H9 (cell line): ENCODE measurements around the gene MGME1. TPM values are rescaled to one million over a fixed set of nuclear protein-coding genes. Genes with fewer than 3 reads are reported as not detected.
A peak's percentile ranks its signal among the peaks of the same experiment; 100 is the strongest.

Experiments
- DNase-seq: peaks from one replicate; pipeline ENCODE4 v3.0.0-alpha.2; 2017
- H2AFZ ChIP-seq: one replicate; pipeline ENCODE4 v1.6.1; 2013; ENCODE audit warnings: mild to moderate bottlenecking, low read length, control low read depth, moderate library complexity
- H2AK5ac ChIP-seq: 2 replicates; pipeline ENCODE4 v1.6.1; 2013; ENCODE audit warnings: low read length, control low read depth, mixed read lengths; ENCODE audit not compliant: insufficient read length
- H2BK120ac ChIP-seq: one replicate; pipeline ENCODE4 v1.6.1; 2013; ENCODE audit warnings: low read depth, mild to moderate bottlenecking, low read length, control low read depth, inconsistent platforms; ENCODE audit not compliant: poor library complexity, severe bottlenecking
- H2BK12ac ChIP-seq: 2 replicates; pipeline ENCODE4 v1.6.1; 2013; ENCODE audit warnings: low read length, control low read depth, mixed read lengths, low read depth; ENCODE audit not compliant: insufficient read length
- H2BK15ac ChIP-seq: 2 replicates; pipeline ENCODE4 v1.6.1; 2013; ENCODE audit warnings: low read depth, low read length, control low read depth
- H2BK20ac ChIP-seq: one replicate; pipeline ENCODE4 v1.6.1; 2013; ENCODE audit warnings: low read depth, mild to moderate bottlenecking, low read length, control low read depth, inconsistent platforms; ENCODE audit not compliant: poor library complexity, severe bottlenecking
- H2BK5ac ChIP-seq: 2 replicates; pipeline ENCODE4 v1.6.1; 2013; ENCODE audit warnings: low read length, control low read depth, mixed read lengths; ENCODE audit not compliant: insufficient read length
- H3K14ac ChIP-seq: 2 replicates; pipeline ENCODE4 v1.6.1; 2013; ENCODE audit warnings: low read length, control low read depth; ENCODE audit not compliant: insufficient read depth
- H3K18ac ChIP-seq: 2 replicates; pipeline ENCODE4 v1.6.1; 2013; ENCODE audit warnings: low read depth, mild to moderate bottlenecking, mixed read lengths, low read length, control low read depth; ENCODE audit not compliant: insufficient read length
- H3K23ac ChIP-seq: 2 replicates; pipeline ENCODE4 v1.6.1; 2013; ENCODE audit warnings: low read length, control low read depth, mixed read lengths, low read depth; ENCODE audit not compliant: insufficient read length
- H3K23me2 ChIP-seq: 2 replicates; pipeline ENCODE4 v1.6.1; 2013; ENCODE audit warnings: low read depth, mild to moderate bottlenecking, mixed read lengths, low read length, control low read depth; ENCODE audit not compliant: insufficient read length, poor library complexity, severe bottlenecking
- H3K27ac ChIP-seq: 2 replicates; pipeline ENCODE4 v1.5.1; 2013; ENCODE audit warnings: low read length, control low read depth, mixed read lengths, low read depth; ENCODE audit not compliant: insufficient read length
- H3K27me3 ChIP-seq: 2 replicates; pipeline ENCODE4 v1.6.1; 2013; ENCODE audit warnings: low read length, control low read depth, inconsistent platforms; ENCODE audit not compliant: insufficient read depth
- H3K4ac ChIP-seq: 2 replicates; pipeline ENCODE4 v1.6.1; 2013; ENCODE audit warnings: low read depth, mild to moderate bottlenecking, control low read depth, inconsistent platforms, low read length, moderate library complexity
- H3K4me1 ChIP-seq: 2 replicates; pipeline ENCODE4 v1.6.1; 2013; ENCODE audit warnings: low read length, control low read depth, inconsistent platforms; ENCODE audit not compliant: insufficient read depth
- H3K4me2 ChIP-seq: 2 replicates; pipeline ENCODE4 v1.6.1; 2013; ENCODE audit warnings: low read length, control low read depth, mixed read lengths; ENCODE audit not compliant: insufficient read length, insufficient read depth
- H3K56ac ChIP-seq: 2 replicates; pipeline ENCODE4 v1.6.1; 2013; ENCODE audit warnings: low read depth, mild to moderate bottlenecking, mixed read lengths, low read length, control low read depth; ENCODE audit not compliant: insufficient read length
- H3K79me1 ChIP-seq: 2 replicates; pipeline ENCODE4 v1.6.1; 2013; ENCODE audit warnings: low read depth, mild to moderate bottlenecking, moderate library complexity, low read length, control low read depth, inconsistent platforms; ENCODE audit not compliant: insufficient read depth, poor library complexity, severe bottlenecking
- H3K79me2 ChIP-seq: 2 replicates; pipeline ENCODE4 v1.6.1; 2013; ENCODE audit warnings: low read length, control low read depth, inconsistent platforms; ENCODE audit not compliant: insufficient read depth
- H3K9ac ChIP-seq: 2 replicates; pipeline ENCODE4 v1.6.1; 2013; ENCODE audit warnings: low read length, control low read depth, mixed read lengths; ENCODE audit not compliant: insufficient read length; ENCODE audit errors: extremely low read depth
- H3K9me3 ChIP-seq: one replicate; pipeline ENCODE4 v1.6.1; 2013; ENCODE audit warnings: low read depth, low read length, inconsistent platforms; ENCODE audit not compliant: control insufficient read depth
- H3T11ph ChIP-seq: one replicate; pipeline ENCODE4 v1.6.1; 2013; ENCODE audit warnings: mild to moderate bottlenecking, low read length, control low read depth, inconsistent platforms
- H4K20me1 ChIP-seq: one replicate; pipeline ENCODE4 v1.6.1; 2013; ENCODE audit not compliant: control insufficient read depth, insufficient read length, insufficient read depth
- H4K5ac ChIP-seq: 2 replicates; pipeline ENCODE4 v1.6.1; 2013; ENCODE audit warnings: low read depth, mild to moderate bottlenecking, mixed read lengths, low read length, control low read depth; ENCODE audit not compliant: insufficient read length
- H4K8ac ChIP-seq: replicated peaks from 2 replicates; pipeline ENCODE4 v1.6.1; 2013; ENCODE audit warnings: low read length, control low read depth, mixed read lengths, low read depth; ENCODE audit not compliant: insufficient read length
- H4K91ac ChIP-seq: 2 replicates; pipeline ENCODE4 v1.6.1; 2013; ENCODE audit warnings: low read depth, mild to moderate bottlenecking, moderate library complexity, mixed read lengths, low read length, control low read depth; ENCODE audit not compliant: insufficient read length
- H3K27ac Mint-ChIP-seq, 3 experiments: 2 replicates in 2 of 3; 3 replicates in 1 of 3; pipeline ENCODE4 v1.8.0; 2020 to 2021; ENCODE audit warnings: mixed read lengths in 3 of 3, mild to moderate bottlenecking in 1 of 3, moderate library complexity in 1 of 3
- H3K27me3 Mint-ChIP-seq: 2 replicates; pipeline ENCODE4 v1.8.0; 2021; ENCODE audit warnings: low read depth, mild to moderate bottlenecking, moderate library complexity, mixed read lengths
- H3K36me3 Mint-ChIP-seq, 3 experiments: 2 replicates in 2 of 3; 3 replicates in 1 of 3; pipeline ENCODE4 v1.8.0; 2020 to 2021; ENCODE audit warnings: low read depth in 3 of 3, mixed read lengths in 3 of 3; ENCODE audit not compliant: insufficient read depth in 1 of 3
- H3K4me1 Mint-ChIP-seq, 2 experiments: 2 replicates each; pipeline ENCODE4 v1.8.0; 2020; ENCODE audit warnings: mixed read lengths in 2 of 2
- H3K4me3 Mint-ChIP-seq, 2 experiments: 2 replicates in 1 of 2; 3 replicates in 1 of 2; pipeline ENCODE4 v1.8.0; 2020 to 2021; ENCODE audit warnings: mild to moderate bottlenecking in 2 of 2, mixed read lengths in 2 of 2, moderate library complexity in 1 of 2
- H3K9me3 Mint-ChIP-seq, 2 experiments: 2 replicates in 1 of 2; 3 replicates in 1 of 2; pipeline ENCODE4 v1.8.0; 2020; ENCODE audit warnings: mild to moderate bottlenecking in 2 of 2, mixed read lengths in 2 of 2, moderate library complexity in 1 of 2
- WGBS: extraction: QIAGEN DNeasy Blood & Tissue Kit; methylation state at CpG from one replicate; pipeline ENCODE4 v1.1.7; 2013; ENCODE audit warnings: missing lambda C conversion rate, low lambda C conversion rate, mixed read lengths; ENCODE audit not compliant: insufficient read length; ENCODE audit errors: extremely low coverage; 5-methylcytosine and 5-hydroxymethylcytosine counted together
- total RNA-seq: library from RNA; stranded (reverse); gene quantifications from 2 replicates; pipeline ENCODE4 v1.2.1, GENCODE V29; 2021
- TF ChIP-seq, protein P1 (sequence below): fragments of 200-600 bp; sonication (generic); conservative IDR thresholded peaks from 3 replicates; pipeline ENCODE4 v1.8.0; 2021; ENCODE audit warnings: antibody characterized with exemption, mild to moderate bottlenecking

Gene MGME1
- total RNA-seq, 1 experiment from 2014 or later: 48.9 TPM

DNA sequence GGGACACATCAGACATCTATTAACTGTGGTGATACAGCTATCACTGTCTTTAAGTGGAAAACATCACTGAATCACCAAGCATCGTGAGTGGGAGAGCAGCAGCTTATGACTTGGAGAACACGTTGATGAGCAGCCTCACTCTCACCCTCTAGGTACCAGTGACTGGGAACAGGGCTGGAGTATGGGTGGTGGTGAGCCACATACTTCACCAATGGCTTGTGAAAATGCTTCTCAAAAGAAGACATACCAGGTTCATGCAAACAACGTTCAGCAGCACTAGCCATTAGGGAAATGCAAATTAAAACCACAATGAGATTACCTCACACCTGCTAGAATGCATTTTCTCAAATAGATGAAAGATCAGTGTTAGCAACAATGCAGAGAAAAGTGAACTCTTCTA is 25.5 kb upstream of the MGME1 start:
- Histone ChIP-seq H2BK15ac (no peak overlapping the region), H2BK20ac (no peak overlapping the region), H4K20me1 (no peaks in the 10 kb centered on the region), H3K18ac (no peak overlapping the region), H3K23ac (no peak overlapping the region), H3K79me2 (no peaks in the 10 kb centered on the region), H3K27ac (no peak overlapping the region), H3K9ac (no peak overlapping the region), H4K8ac (no peak overlapping the region), H4K91ac (no peak overlapping the region), H3K4me1 (peaks cover 7% of the 10 kb centered on the region; the same call in 1 of the 2 replicates), H3K23me2 (no peaks in the 10 kb centered on the region), H3K4ac (no peak overlapping the region), H2BK5ac (no peak overlapping the region), H3K27me3 (no peaks in the 10 kb centered on the region), H3K56ac (no peak overlapping the region), H3K9me3 (no peaks in the 10 kb centered on the region), H3K79me1 (no peaks in the 10 kb centered on the region), H2BK120ac (no peak overlapping the region), H4K5ac (no peak overlapping the region), H3K14ac (no peak overlapping the region), H3K4me2 (no peak overlapping the region), H2AFZ (no peak overlapping the region), H2BK12ac (no peak overlapping the region), H3T11ph (no peak overlapping the region), H2AK5ac (no peak overlapping the region)
- Mint-ChIP-seq H3K4me3 (no peak overlapping the region), H3K9me3 (no peaks in the 10 kb centered on the region), H3K4me1 (peaks cover 36 to 44% of the 10 kb centered on the region in 2 experiments), H3K27me3 (no peaks in the 10 kb centered on the region), H3K36me3 (peaks cover 56 to 79% (median 70%) of the 10 kb centered on the region in 3 experiments; a peak in 6 of 7 replicates), H3K27ac (peak overlapping the region in 2 of 3 experiments; percentile 28 to 65; a peak in 1 of 7 replicates)
- no CpG with 5 or more reads among the region's 3 CpGs for WGBS
- TF ChIP-seq, protein P1, sequence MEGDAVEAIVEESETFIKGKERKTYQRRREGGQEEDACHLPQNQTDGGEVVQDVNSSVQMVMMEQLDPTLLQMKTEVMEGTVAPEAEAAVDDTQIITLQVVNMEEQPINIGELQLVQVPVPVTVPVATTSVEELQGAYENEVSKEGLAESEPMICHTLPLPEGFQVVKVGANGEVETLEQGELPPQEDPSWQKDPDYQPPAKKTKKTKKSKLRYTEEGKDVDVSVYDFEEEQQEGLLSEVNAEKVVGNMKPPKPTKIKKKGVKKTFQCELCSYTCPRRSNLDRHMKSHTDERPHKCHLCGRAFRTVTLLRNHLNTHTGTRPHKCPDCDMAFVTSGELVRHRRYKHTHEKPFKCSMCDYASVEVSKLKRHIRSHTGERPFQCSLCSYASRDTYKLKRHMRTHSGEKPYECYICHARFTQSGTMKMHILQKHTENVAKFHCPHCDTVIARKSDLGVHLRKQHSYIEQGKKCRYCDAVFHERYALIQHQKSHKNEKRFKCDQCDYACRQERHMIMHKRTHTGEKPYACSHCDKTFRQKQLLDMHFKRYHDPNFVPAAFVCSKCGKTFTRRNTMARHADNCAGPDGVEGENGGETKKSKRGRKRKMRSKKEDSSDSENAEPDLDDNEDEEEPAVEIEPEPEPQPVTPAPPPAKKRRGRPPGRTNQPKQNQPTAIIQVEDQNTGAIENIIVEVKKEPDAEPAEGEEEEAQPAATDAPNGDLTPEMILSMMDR: no peak
- DNase-seq: no peak
